ENCODE results near the gene HPSE2. TPM values are rescaled to one million over a fixed set of nuclear protein-coding genes. Genes with fewer than 3 reads are reported as not detected.

Gene HPSE2
- total and polyA plus RNA-seq, 2 of the 8 experiments (the other 6 are each of a cell fraction or from before 2014, with no cell fraction given), result 0.41 to 0.58 TPM

DNA sequence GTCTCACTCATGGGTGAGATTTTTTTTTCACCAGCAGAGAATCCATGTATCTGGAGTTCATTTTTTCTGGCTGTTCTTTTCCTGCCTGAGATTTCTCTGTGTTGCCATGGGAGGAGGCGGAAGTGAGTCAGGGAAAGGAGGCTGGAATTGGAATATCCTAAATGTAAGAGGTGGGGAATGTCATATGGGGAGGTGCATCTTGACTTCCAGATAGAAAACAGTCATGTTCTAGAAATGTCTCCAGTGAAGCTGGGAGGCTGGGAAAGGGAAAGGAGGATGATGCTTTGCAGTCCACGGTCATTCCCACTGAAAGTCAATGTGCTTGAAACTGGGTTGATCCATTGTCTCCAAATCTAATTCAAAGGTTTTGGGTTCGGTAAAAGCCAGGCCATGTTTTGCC, 749.2 kb downstream of the HPSE2 start (continued):
- TF ChIP-seq RNF2 (IDR thresholded peaks at IDR 0.05; ENCODE audit: borderline replicate concordance, low read depth, low read length, missing control alignments, poor library complexity, severe bottlenecking) (no peak), BCL11A (IDR thresholded peaks at IDR 0.05; ENCODE audit: low read depth in 2 of 2, low read length in 2 of 2) (no peak)

All from H1 (cell line).